ENCODE results near the gene NHLRC1.

The NHLRC1 gene

GRCh38 chr6:18139935-18140621 is 17.6 kb upstream of the NHLRC1 start:
- no peak for TF ChIP-seq CTCF (conservative IDR thresholded peaks at IDR 0.05; ENCODE audit: low read depth, low read length)
- no peak for DNase-seq (ENCODE audit: low read depth)

GRCh38 chr6:18138906-18139305 is 16.4 kb upstream of the NHLRC1 start:
- no peak for TF ChIP-seq CTCF (conservative IDR thresholded peaks at IDR 0.05; ENCODE audit: low read depth, low read length)
- DNase-seq (ENCODE audit: low read depth), result no peak
- H3K4me3 ChIP-seq (ENCODE audit: low read depth, low read length), result no peak overlapping the region

More at GRCh38 chr6:18139935-18140621, 17.6 kb upstream of the NHLRC1 start:
- H3K4me3 ChIP-seq (ENCODE audit: low read depth, low read length), result no peak overlapping the region

- no peak overlapping the region for H3K4me3 ChIP-seq (ENCODE audit: low read depth, low read length)
- TF ChIP-seq CTCF (conservative IDR thresholded peaks at IDR 0.05; ENCODE audit: low read depth, low read length), result no peak
- no peak for DNase-seq (ENCODE audit: low read depth)
Measured at GRCh38 chr6:18136260-18136659, 13.8 kb upstream of the NHLRC1 start.

GRCh38 chr6:18135171-18135570 is 12.7 kb upstream of the NHLRC1 start:
- no peak for TF ChIP-seq CTCF (conservative IDR thresholded peaks at IDR 0.05; ENCODE audit: low read depth, low read length)
- DNase-seq (ENCODE audit: low read depth), result no peak
- H3K4me3 ChIP-seq (ENCODE audit: low read depth, low read length), result no peak overlapping the region

- no peak for DNase-seq (ENCODE audit: low read depth)
- TF ChIP-seq CTCF (conservative IDR thresholded peaks at IDR 0.05; ENCODE audit: low read depth, low read length), result no peak
- no peak overlapping the region for H3K4me3 ChIP-seq (ENCODE audit: low read depth, low read length)
Measured at GRCh38 chr6:18132346-18132745, 9.9 kb upstream of the NHLRC1 start.

GRCh38 chr6:18126121-18126520 is 3.6 kb upstream of the NHLRC1 start:
- no peak overlapping the region for H3K4me3 ChIP-seq (ENCODE audit: low read depth, low read length)
- DNase-seq (ENCODE audit: low read depth), result peak; percentile 18
- no peak for TF ChIP-seq CTCF (conservative IDR thresholded peaks at IDR 0.05; ENCODE audit: low read depth, low read length)

GRCh38 chr6:18121580-18122127 is 823 bp downstream of the NHLRC1 start:
- TF ChIP-seq CTCF (conservative IDR thresholded peaks at IDR 0.05; ENCODE audit: low read depth, low read length), result peak; percentile 30
- no peak for DNase-seq (ENCODE audit: low read depth)
- H3K4me3 ChIP-seq (ENCODE audit: low read depth, low read length), result peak overlapping the region; percentile 75
